H1 (cell line): ENCODE data around the gene CCDC12. TPM values are rescaled to one million over a fixed set of nuclear protein-coding genes. Genes with fewer than 3 reads are reported as not detected.

ENCODE experiments used
- CHD2 ChIP-seq: IDR thresholded peaks from 2 replicates; pipeline ENCODE4 v1.6.1; 2012; ENCODE audit warnings: low read length, improper control_type of control experiment
- NRF1 ChIP-seq: IDR thresholded peaks from 2 replicates; pipeline ENCODE4 v1.6.1; 2011; ENCODE audit warnings: mild to moderate bottlenecking, low read depth, low read length, improper control_type of control experiment
- SAP30 ChIP-seq: fragments of 300-600 bp; sonication (generic); IDR thresholded peaks from 2 replicates; pipeline ENCODE4 v1.7.1; 2012; ENCODE audit warnings: low read length, moderate library complexity, mild to moderate bottlenecking, inconsistent platforms; ENCODE audit not compliant: insufficient read depth, insufficient replicate concordance
- SIRT6 ChIP-seq: IDR thresholded peaks from one replicate; pipeline ENCODE4 v1.7.1; 2012; ENCODE audit warnings: low read length, inconsistent platforms
- SIX5 ChIP-seq: IDR thresholded peaks from 2 replicates; pipeline ENCODE4 v1.6.1; 2011; ENCODE audit warnings: mild to moderate bottlenecking, low read depth, low read length
- USF2 ChIP-seq: IDR thresholded peaks from 2 replicates; pipeline ENCODE4 v1.6.1; 2011; ENCODE audit warnings: low read length, improper control_type of control experiment
- polyA plus RNA-seq, 7 experiments: library from polyadenylated mRNA; depleted of rRNA in 3 of 7; stranded (reverse) in 5 of 7; unstranded in 2 of 7; fragments of >200 nt in 5 of 7; fragments of 200-250 nt in 2 of 7; gene quantifications; 1 replicate in 5 of 7; 2 replicates in 1 of 7; 4 replicates in 1 of 7; pipeline versions ENCODE4 v1.2.1 to v1.2.3, GENCODE V29; 2011 to 2013; ENCODE audit warnings: missing spikeins in 2 of 7, mixed read lengths in 2 of 7
- total RNA-seq: library from RNA; stranded (reverse); fragmentation: NEBNext Ultra II Directional; extraction: Animal tissue kit (Norgen Biotek cat#: 25700); gene quantifications from 2 replicates; pipeline ENCODE4 v1.2.1, GENCODE V29; 2021

The CCDC12 gene
- total and polyA plus RNA-seq, 2 of the 8 experiments (the other 6 are each of a cell fraction or from before 2014, with no cell fraction given) = 29.5 to 41.3 TPM

- no peak for TF ChIP-seq CHD2
- TF ChIP-seq SIRT6 = no peak
- no peak for TF ChIP-seq SIX5
- TF ChIP-seq NRF1 = no peak
- no peak for TF ChIP-seq USF2
- no peak for TF ChIP-seq SAP30
- TF ChIP-seq, all 59 proteins: peak for 2
These were observed 94.8 kb downstream of the CCDC12 start (continued) for GRCh38 chr3:46881596-46882376.
